Activated CD4-positive, alpha-beta T cell treated with anti-CD3 and anti-CD28 coated beads, Interleukin-10, Interleukin-2, amounts not matched to agents 100 ng/mL and 50 ng/mL, durations not matched to agents 16 hours and 8 hours (primary cell): Measurements from ENCODE around the gene NR6A1.

Source experiments
- DNase-seq: peaks from one replicate; pipeline ENCODE4 v3.0.0-alpha.2; 2020

NR6A1 gene

GRCh38 chr9:124794902-124795491 lies 23.9 kb upstream of the NR6A1 start:
- no peak for DNase-seq

- no peak for DNase-seq
These were observed 22.0 kb upstream of the NR6A1 start for GRCh38 chr9:124793015-124793541.

- DNase-seq, result no peak
These were observed 21.3 kb upstream of the NR6A1 start for GRCh38 chr9:124792257-124793014.

- DNase-seq, result no peak
These were observed 19.8 kb upstream of the NR6A1 start for GRCh38 chr9:124790801-124791505.

GRCh38 chr9:124790301-124790700 lies 19.2 kb upstream of the NR6A1 start:
- no peak for DNase-seq

- DNase-seq, result no peak
These were observed 18.4 kb upstream of the NR6A1 start for GRCh38 chr9:124789531-124789930.

- DNase-seq, result no peak
These were observed 17.6 kb upstream of the NR6A1 start for GRCh38 chr9:124788542-124789217.

GRCh38 chr9:124786881-124787573 lies 15.9 kb upstream of the NR6A1 start:
- DNase-seq, result no peak

GRCh38 chr9:124784509-124784908 lies 13.4 kb upstream of the NR6A1 start:
- no peak for DNase-seq

- DNase-seq, result no peak
These were observed 12.7 kb upstream of the NR6A1 start for GRCh38 chr9:124783830-124784229.

- DNase-seq, result no peak
These were observed 11.8 kb upstream of the NR6A1 start for GRCh38 chr9:124782661-124783574.

GRCh38 chr9:124781967-124782660 lies 11.0 kb upstream of the NR6A1 start:
- no peak for DNase-seq

GRCh38 chr9:124780757-124781151 lies 9.6 kb upstream of the NR6A1 start:
- DNase-seq, result no peak

GRCh38 chr9:124780060-124780756 lies 9.1 kb upstream of the NR6A1 start:
- no peak for DNase-seq

- no peak for DNase-seq
These were observed 8.4 kb upstream of the NR6A1 start for GRCh38 chr9:124779368-124780059.

GRCh38 chr9:124778575-124779367 lies 7.7 kb upstream of the NR6A1 start:
- DNase-seq, result no peak

- DNase-seq, result no peak
These were observed 6.0 kb upstream of the NR6A1 start, which contains the start of gene OLFML2A for GRCh38 chr9:124776954-124777648. OLFML2A (plus strand) TSS chr9:124777133; CDS start chr9:124777271, 138 bp downstream.

GRCh38 chr9:124776618-124776953 lies 5.5 kb upstream of the NR6A1 start:
- no peak for DNase-seq
